Gastrocnemius medialis (tissue), 4 donors: ENCODE data around the gene NPTX2. TPM values are rescaled to one million over a fixed set of nuclear protein-coding genes. Genes with fewer than 3 reads are reported as not detected.
A peak's percentile ranks its signal among the peaks of the same experiment; 100 is the strongest.

Source experiments
- ATAC-seq, 2 donors: fragments of 150-250 bp; one replicate each; pipeline ENCODE4 v1.9.1; 2016
- DNase-seq, 2 donors: peaks; one replicate each; pipeline ENCODE4 v3.0.0-alpha.2; 2019
- H3K27ac ChIP-seq, 4 donors: fragments of 200-600 bp; sonication (generic); 1 replicate in 1 of 4; 2 replicates in 3 of 4; pipeline ENCODE4 v1.5.1; 2016 to 2018; ENCODE audit warnings: mild to moderate bottlenecking in 2 of 4, moderate library complexity in 1 of 4
- H3K27me3 ChIP-seq, 3 donors: fragments of 200-600 bp; sonication (generic) in 2 of 3; 1 replicate in 1 of 3; 2 replicates in 2 of 3; pipeline versions ENCODE4 v1.5.1 to v1.6.0; 2016 to 2019; ENCODE audit warnings: mild to moderate bottlenecking in 1 of 3, moderate library complexity in 1 of 3
- H3K36me3 ChIP-seq, 2 donors: fragments of 200-600 bp; sonication (generic) in 1 of 2; one replicate each; pipeline ENCODE4 v1.5.1; 2017 to 2018
- H3K4me1 ChIP-seq, 2 donors: fragments of 200-600 bp; sonication (generic) in 1 of 2; one replicate each; pipeline ENCODE4 v1.5.1; 2016 to 2017; ENCODE audit warnings: mild to moderate bottlenecking in 2 of 2
- H3K4me3 ChIP-seq, 4 donors: fragments of 200-600 bp; sonication (generic) in 3 of 4; 1 replicate in 1 of 4; 2 replicates in 3 of 4; pipeline ENCODE4 v1.5.1; 2016 to 2019; ENCODE audit warnings: mild to moderate bottlenecking in 2 of 4
- H3K9me3 ChIP-seq, 3 donors: fragments of 200-600 bp; sonication (generic) in 2 of 3; 1 replicate in 1 of 3; 2 replicates in 2 of 3; pipeline ENCODE4 v1.5.1; 2016 to 2019
- CTCF ChIP-seq, 5 experiments: fragments of 450-650 bp in 3 of 5; fragments of 200-600 bp in 2 of 5; sonication (generic) in 2 of 5; IDR thresholded peaks in 4 of 5; conservative IDR thresholded peaks in 1 of 5; 1 replicate in 4 of 5; 2 replicates in 1 of 5; pipeline ENCODE4 v1.5.1; 2016 to 2019; ENCODE audit warnings: antibody characterized with exemption in 5 of 5, mild to moderate bottlenecking in 3 of 5, moderate library complexity in 3 of 5
- POLR2A ChIP-seq, 2 donors: fragments of 450-650 bp; IDR thresholded peaks; one replicate each; pipeline ENCODE4 v1.6.1; 2017; ENCODE audit warnings: antibody characterized with exemption in 2 of 2, mild to moderate bottlenecking in 2 of 2, moderate library complexity in 2 of 2
- in situ Hi-C, 4 donors: fragments of 200-750 bp; cut with MboI; loops; one replicate each; pipeline versions ENCODE4 v1.15.0 to v1.8.0; 2017; ENCODE audit warnings: low sequenced_read_pairs in 4 of 4
- intact Hi-C: fragments of 100-400 bp; cut with DNase I; formaldehyde crosslinking; loops from one replicate; pipeline ENCODE4 v1.15.1; 2023; ENCODE audit warnings: low total_unique reads
- total RNA-seq, 4 donors: library from RNA; depleted of rRNA; stranded (reverse); fragments of >200 nt; gene quantifications; one replicate each; pipeline versions ENCODE4 v1.1.0 to v1.2.3, GENCODE V29; 2016

Gene NPTX2
- total RNA-seq, 4 donors from 2014 or later = 9.6 to 22.7 (median 16.6) TPM

GRCh38 chr7:98613601-98614425 is 3.3 kb upstream of the NPTX2 start:
- no peaks in the 10 kb centered on the region for H3K9me3 ChIP-seq
- DNase-seq = no peak
- intact Hi-C loops (no loop called here), in situ Hi-C loops (no loop called here)
- no peak overlapping the region for H3K27ac ChIP-seq
- TF ChIP-seq CTCF (IDR thresholded peaks at IDR 0.05 in 4 of 5, conservative IDR thresholded peaks at IDR 0.05 in 1 of 5) (no peak), POLR2A (IDR thresholded peaks at IDR 0.05) (no peak)
- H3K4me3 ChIP-seq = no peak overlapping the region
- H3K36me3 ChIP-seq = no peaks in the 10 kb centered on the region
- H3K27me3 ChIP-seq = peaks cover 21 to 33% (median 28%) of the 10 kb centered on the region in 3 donors
- ATAC-seq = no peak
- peaks cover 0 to 7% of the 10 kb centered on the region in 2 donors for H3K4me1 ChIP-seq

GRCh38 chr7:98616381-98617050 is 569 bp upstream of the NPTX2 start:
- in situ Hi-C loops (no loop called here), intact Hi-C loops (no loop called here)
- no peak for ATAC-seq

DNA sequence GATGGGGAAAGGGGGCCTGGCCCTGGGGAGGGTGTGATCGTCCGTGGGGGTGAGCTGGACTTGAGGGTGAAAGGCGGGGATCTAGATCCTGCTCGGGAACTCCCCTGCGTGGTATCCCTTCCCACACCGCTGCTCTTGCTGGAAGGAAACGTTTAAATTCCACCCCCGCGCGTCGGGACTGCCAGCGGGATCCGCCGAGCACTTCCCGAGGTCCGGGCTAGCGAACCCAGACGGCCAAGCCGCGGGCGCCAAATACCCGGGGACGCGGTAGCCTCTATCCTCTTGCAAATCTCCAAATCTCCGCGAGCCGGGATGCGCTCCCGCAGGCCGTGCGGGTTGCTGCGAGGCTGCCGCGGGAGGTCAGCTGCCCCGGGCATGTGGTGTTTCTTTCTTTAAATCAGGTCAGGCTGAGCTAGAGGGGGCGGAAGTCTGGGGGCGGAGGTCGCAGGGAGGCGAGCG is 904 bp downstream of the NPTX2 start:
- TF ChIP-seq POLR2A (IDR thresholded peaks at IDR 0.05) (no peak), CTCF (IDR thresholded peaks at IDR 0.05 in 4 of 5, conservative IDR thresholded peaks at IDR 0.05 in 1 of 5) (no peak)
- no peak for DNase-seq

More at GRCh38 chr7:98616381-98617050, 569 bp upstream of the NPTX2 start:
- peak overlapping the region; percentile 13 to 53 (median 38) for H3K4me3 ChIP-seq
- peaks cover 0 to 7% of the 10 kb centered on the region in 2 donors for H3K4me1 ChIP-seq
- H3K27ac ChIP-seq = peak overlapping the region in 3 of 4 donors; percentile 55 to 69 (median 55)
- H3K27me3 ChIP-seq = peaks cover 29 to 50% (median 37%) of the 10 kb centered on the region in 3 donors
- H3K9me3 ChIP-seq = no peaks in the 10 kb centered on the region
- H3K36me3 ChIP-seq = no peaks in the 10 kb centered on the region
- DNase-seq = peak in 1 of 2 donors; percentile 14
- TF ChIP-seq POLR2A (IDR thresholded peaks at IDR 0.05) (no peak), CTCF (IDR thresholded peaks at IDR 0.05 in 4 of 5, conservative IDR thresholded peaks at IDR 0.05 in 1 of 5) (no peak)

GRCh38 chr7:98618786-98619185 is 1.7 kb downstream of the NPTX2 start:
- intact Hi-C loops = no loop called here
- no peak for DNase-seq
- H3K27me3 ChIP-seq = peaks cover 25 to 50% (median 37%) of the 10 kb centered on the region in 3 donors
- peaks cover 0 to 7% of the 10 kb centered on the region in 2 donors for H3K4me1 ChIP-seq
- peak overlapping the region in 2 of 4 donors; percentile 9 to 53 for H3K4me3 ChIP-seq
- H3K36me3 ChIP-seq = no peaks in the 10 kb centered on the region
- in situ Hi-C loops = no loop called here
- no peak overlapping the region for H3K27ac ChIP-seq
- ATAC-seq = no peak
- TF ChIP-seq CTCF (IDR thresholded peaks at IDR 0.05 in 4 of 5, conservative IDR thresholded peaks at IDR 0.05 in 1 of 5) (no peak), POLR2A (IDR thresholded peaks at IDR 0.05) (no peak)
- no peaks in the 10 kb centered on the region for H3K9me3 ChIP-seq

More for the DNA sequence above, 904 bp downstream of the NPTX2 start:
- Histone ChIP-seq H3K9me3 (no peaks in the 10 kb centered on the region), H3K27me3 (peaks cover 25 to 50% (median 37%) of the 10 kb centered on the region in 3 donors), H3K4me1 (peaks cover 0 to 7% of the 10 kb centered on the region in 2 donors), H3K27ac (peak overlapping the region in 1 of 4 donors; percentile 33), H3K36me3 (no peaks in the 10 kb centered on the region), H3K4me3 (peak overlapping the region; percentile 39 to 53 (median 43))
- intact Hi-C loops = no loop called here
- ATAC-seq = no peak
- in situ Hi-C loops = no loop called here
